HEK293 (cell line): ENCODE measurements around the gene RNU7-1.

Experiments
- KLF10 ChIP-seq: fragments of 450-650 bp; IDR thresholded peaks from 2 replicates; pipeline ENCODE4 v1.5.1; 2018; ENCODE audit warnings: missing biosample characterization, mild to moderate bottlenecking, missing genetic modification characterization
- ZNF223 ChIP-seq: fragments of 450-650 bp; formaldehyde crosslinking; IDR thresholded peaks from 2 replicates; pipeline ENCODE4 v1.5.1; 2016; ENCODE audit warnings: missing biosample characterization, missing genetic modification characterization
- ZNF324 ChIP-seq: fragments of 450-650 bp; formaldehyde crosslinking; IDR thresholded peaks from 2 replicates; pipeline ENCODE4 v1.5.1; 2016; ENCODE audit warnings: missing biosample characterization, missing genetic modification characterization
- ZNF341 ChIP-seq: fragments of 450-650 bp; formaldehyde crosslinking; IDR thresholded peaks from 2 replicates; pipeline ENCODE4; 2016; ENCODE audit warnings: low read depth, missing biosample characterization, missing genetic modification characterization
- ZNF501 ChIP-seq: fragments of 450-650 bp; formaldehyde crosslinking; IDR thresholded peaks from 2 replicates; pipeline ENCODE4 v1.5.1; 2016; ENCODE audit warnings: missing biosample characterization, missing genetic modification characterization
- ZNF624 ChIP-seq: fragments of 450-650 bp; formaldehyde crosslinking; IDR thresholded peaks from 2 replicates; pipeline ENCODE4 v1.5.1; 2017; ENCODE audit warnings: missing biosample characterization, missing genetic modification characterization
- ZSCAN16 ChIP-seq: fragments of 450-650 bp; formaldehyde crosslinking; IDR thresholded peaks from 2 replicates; pipeline ENCODE4 v1.5.1; 2016; ENCODE audit warnings: missing biosample characterization, missing genetic modification characterization
- TF ChIP-seq, protein P1 (sequence below): fragments of 450-650 bp; formaldehyde crosslinking; IDR thresholded peaks from 2 replicates; pipeline ENCODE4 v1.5.1; 2016; ENCODE audit warnings: missing biosample characterization, missing genetic modification characterization

RNU7-1 gene

DNA sequence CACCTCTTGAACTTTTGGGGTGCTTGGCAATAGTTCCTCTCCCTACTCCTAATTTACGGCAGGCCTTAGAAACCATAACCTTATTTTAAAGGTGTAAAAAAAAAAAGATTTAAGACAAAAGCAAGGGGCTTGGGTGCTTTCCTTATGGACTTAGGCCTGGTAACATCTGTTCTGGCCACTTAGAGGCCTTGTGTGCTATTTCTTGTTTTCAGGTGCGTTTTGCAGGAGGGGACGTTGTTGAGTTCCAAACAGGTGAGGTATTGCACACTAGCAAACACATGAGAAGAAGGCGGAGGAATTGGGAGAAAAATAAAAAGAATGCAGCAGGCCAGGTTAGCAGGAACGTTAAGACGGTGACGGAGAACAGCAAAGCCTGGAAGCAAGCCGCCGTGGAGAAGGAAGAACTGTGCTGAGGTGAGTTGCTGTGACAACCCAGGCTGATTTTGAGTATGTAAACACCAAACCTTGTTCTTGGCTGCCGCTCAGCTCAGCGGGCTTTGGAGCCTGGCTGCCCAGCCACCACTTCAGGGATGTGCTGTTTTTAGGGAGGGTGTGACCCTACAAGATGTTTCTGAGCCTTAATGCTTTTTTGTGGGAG, 44.4 kb downstream of the RNU7-1 start (continued):
- TF ChIP-seq, protein P1, sequence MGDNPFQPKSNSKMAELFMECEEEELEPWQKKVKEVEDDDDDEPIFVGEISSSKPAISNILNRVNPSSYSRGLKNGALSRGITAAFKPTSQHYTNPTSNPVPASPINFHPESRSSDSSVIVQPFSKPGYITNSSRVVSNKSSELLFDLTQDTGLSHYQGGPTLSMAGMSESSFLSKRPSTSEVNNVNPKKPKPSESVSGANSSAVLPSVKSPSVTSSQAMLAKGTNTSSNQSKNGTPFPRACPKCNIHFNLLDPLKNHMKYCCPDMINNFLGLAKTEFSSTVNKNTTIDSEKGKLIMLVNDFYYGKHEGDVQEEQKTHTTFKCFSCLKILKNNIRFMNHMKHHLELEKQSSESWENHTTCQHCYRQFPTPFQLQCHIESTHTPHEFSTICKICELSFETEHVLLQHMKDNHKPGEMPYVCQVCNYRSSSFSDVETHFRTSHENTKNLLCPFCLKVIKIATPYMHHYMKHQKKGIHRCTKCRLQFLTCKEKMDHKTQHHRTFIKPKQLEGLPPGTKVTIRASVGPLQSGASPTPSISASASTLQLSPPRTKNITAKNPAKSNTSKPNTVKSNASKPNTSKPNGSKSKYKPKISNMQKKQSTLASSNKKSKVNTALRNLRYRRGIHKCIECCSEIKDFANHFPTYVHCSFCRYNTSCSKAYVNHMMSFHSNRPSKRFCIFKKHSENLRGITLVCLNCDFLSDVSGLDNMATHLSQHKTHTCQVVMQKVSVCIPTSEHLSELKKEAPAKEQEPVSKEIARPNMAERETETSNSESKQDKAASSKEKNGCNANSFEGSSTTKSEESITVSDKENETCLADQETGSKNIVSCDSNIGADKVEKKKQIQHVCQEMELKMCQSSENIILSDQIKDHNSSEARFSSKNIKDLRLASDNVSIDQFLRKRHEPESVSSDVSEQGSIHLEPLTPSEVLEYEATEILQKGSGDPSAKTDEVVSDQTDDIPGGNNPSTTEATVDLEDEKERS (tag by site-specific recombination), result no peak
- TF ChIP-seq KLF10 (tag by site-specific recombination) (no peak), ZNF501 (tag by site-specific recombination) (no peak), ZNF341 (tag by site-specific recombination) (no peak), ZNF324 (no peak), ZNF223 (tag by site-specific recombination) (no peak), ZNF624 (no peak), ZSCAN16 (tag by site-specific recombination) (no peak)
